PC-3 (cell line): ENCODE data around the gene SLC16A7. TPM values are rescaled to one million over a fixed set of nuclear protein-coding genes. Genes with fewer than 3 reads are reported as not detected.
"Not testable (repeated sequence)": the region's sequence is repeated elsewhere in the genome, so short reads cannot be mapped to it uniquely, and the experiment has no call there.

Experiments used
- ATAC-seq: fragments of 200-7000 bp; cut with Tn5 transposase; 2 replicates; pipeline ENCODE4 v1.9.1; 2020; ENCODE audit warnings: mild to moderate bottlenecking, moderate library complexity
- BruUV-seq: library from RNA; stranded (reverse); fragments of 400-500 nt; replicated peaks from 2 replicates; lab custom pipeline; 2021; lab: Mats Ljungman, UMichigan
- CTCF ChIA-PET: fragments of 300-600 bp; sonication (Branson Sonifier 250); formaldehyde crosslinking; loops from one replicate; lab custom pipeline; 2022; ENCODE audit warnings: antibody characterized with exemption; lab: Charles Lee
- POLR2A ChIA-PET: fragments of 300-600 bp; sonication (Branson Sonifier 250); formaldehyde crosslinking; loops from one replicate; lab custom pipeline; 2022; ENCODE audit warnings: antibody characterized with exemption; ENCODE audit not compliant: unreplicated experiment; lab: Charles Lee
- DNase-seq: peaks from one replicate; pipeline ENCODE4 v3.0.0-alpha.2; 2015
- H2AFZ ChIP-seq: fragments of 300-600 bp; sonication (generic); 2 replicates; pipeline ENCODE4 v1.6.0; 2016; ENCODE audit warnings: antibody characterized with exemption, low read length
- H3F3A ChIP-seq: fragments of 300-600 bp; sonication (generic); one replicate; pipeline ENCODE4 v1.6.0; 2017; ENCODE audit warnings: antibody characterized with exemption, low read length, control low read depth, mild to moderate bottlenecking; ENCODE audit not compliant: unreplicated experiment
- H3K27ac ChIP-seq: fragments of 300-600 bp; sonication (generic); 2 replicates; pipeline ENCODE4 v1.5.1; 2016; ENCODE audit warnings: mild to moderate bottlenecking, low read length
- H3K27me3 ChIP-seq: fragments of 300-600 bp; sonication (generic); 2 replicates; pipeline ENCODE4 v1.6.1; 2016; ENCODE audit warnings: low read length, mixed read lengths
- H3K36me3 ChIP-seq: fragments of 300-600 bp; sonication (generic); 2 replicates; pipeline ENCODE4 v1.6.1; 2016; ENCODE audit warnings: low read depth, mixed run types, low read length, mixed read lengths
- H3K4me1 ChIP-seq: fragments of 300-600 bp; sonication (generic); 2 replicates; pipeline ENCODE4 v1.5.1; 2016; ENCODE audit warnings: low read length; ENCODE audit not compliant: insufficient read depth
- H3K4me2 ChIP-seq: fragments of 300-600 bp; sonication (generic); 2 replicates; pipeline ENCODE4 v1.6.0; 2016; ENCODE audit warnings: low read length
- H3K4me3 ChIP-seq: fragments of 300-600 bp; sonication (generic); 2 replicates; pipeline ENCODE4 v1.5.1; 2016; ENCODE audit warnings: mild to moderate bottlenecking, low read length, mixed read lengths
- H3K79me2 ChIP-seq: fragments of 300-600 bp; sonication (generic); 2 replicates; pipeline ENCODE4 v1.6.1; 2017; ENCODE audit warnings: low read length, mixed read lengths
- H3K9ac ChIP-seq: fragments of 300-600 bp; sonication (generic); 2 replicates; pipeline ENCODE4 v1.6.0; 2016; ENCODE audit warnings: mild to moderate bottlenecking, low read length
- H3K9me2 ChIP-seq: fragments of 300-600 bp; sonication (generic); replicated peaks from 2 replicates; pipeline ENCODE4 v1.6.1; 2016; ENCODE audit warnings: mixed run types, low read length, mixed read lengths
- H3K9me3 ChIP-seq: fragments of 300-600 bp; sonication (generic); 2 replicates; pipeline ENCODE4 v1.6.1; 2016; ENCODE audit warnings: low read length, mixed read lengths
- H4K20me1 ChIP-seq: fragments of 300-600 bp; sonication (generic); 2 replicates; pipeline ENCODE4 v1.6.1; 2016; ENCODE audit warnings: low read length, mixed read lengths
- EZH2 ChIP-seq: fragments of 300-600 bp; sonication (generic); IDR thresholded peaks from one replicate; pipeline ENCODE4 v1.6.1; 2017; ENCODE audit warnings: antibody characterized with exemption, mild to moderate bottlenecking, low read length; ENCODE audit not compliant: unreplicated experiment
- EZH2phosphoT487 ChIP-seq: fragments of 300-600 bp; sonication (generic); IDR thresholded peaks from 2 replicates; pipeline ENCODE4 v1.6.1; 2018; ENCODE audit warnings: mild to moderate bottlenecking, antibody characterized with exemption, low read length, borderline replicate concordance
- intact Hi-C: fragments of 100-400 bp; cut with micrococcal nuclease; formaldehyde crosslinking; loops from 2 replicates; pipeline ENCODE4 v1.9.0; 2023
- total RNA-seq: library from RNA; depleted of rRNA; stranded (reverse); fragments of >200 nt; gene quantifications from 2 replicates; pipeline ENCODE4 v1.2.3, GENCODE V29; 2014
- TF ChIP-seq, protein P1 (sequence below): fragments of 300-600 bp; sonication (generic); conservative IDR thresholded peaks from 2 replicates; pipeline ENCODE4 v1.5.1; 2017; ENCODE audit warnings: antibody characterized with exemption, low read depth, mild to moderate bottlenecking, low read length

The SLC16A7 gene
- total RNA-seq, 1 experiment from 2014 or later, result 11.4 TPM

GRCh38 chr12:59744564-59744963 is 148.7 kb downstream of the SLC16A7 start:
- CTCF ChIA-PET, result no interaction called here
- no TSS peak for BruUV-seq
- ATAC-seq, result no peak
- intact Hi-C loops, result no loop called here
- Histone ChIP-seq H3K27me3 (no peaks in the 10 kb centered on the region), H2AFZ (no peak overlapping the region), H3K9me3 (no peaks in the 10 kb centered on the region), H4K20me1 (no peaks in the 10 kb centered on the region), H3K4me1 (no peaks in the 10 kb centered on the region), H3K27ac (no peak overlapping the region), H3F3A (no peaks in the 10 kb centered on the region), H3K79me2 (no peaks in the 10 kb centered on the region), H3K9ac (no peak overlapping the region), H3K4me3 (no peak overlapping the region), H3K4me2 (no peak overlapping the region), H3K9me2 (no peaks in the 10 kb centered on the region), H3K36me3 (no peaks in the 10 kb centered on the region)
- DNase-seq, result no peak
- TF ChIP-seq EZH2 (no peak), EZH2phosphoT487 (no peak)
- TF ChIP-seq, protein P1, sequence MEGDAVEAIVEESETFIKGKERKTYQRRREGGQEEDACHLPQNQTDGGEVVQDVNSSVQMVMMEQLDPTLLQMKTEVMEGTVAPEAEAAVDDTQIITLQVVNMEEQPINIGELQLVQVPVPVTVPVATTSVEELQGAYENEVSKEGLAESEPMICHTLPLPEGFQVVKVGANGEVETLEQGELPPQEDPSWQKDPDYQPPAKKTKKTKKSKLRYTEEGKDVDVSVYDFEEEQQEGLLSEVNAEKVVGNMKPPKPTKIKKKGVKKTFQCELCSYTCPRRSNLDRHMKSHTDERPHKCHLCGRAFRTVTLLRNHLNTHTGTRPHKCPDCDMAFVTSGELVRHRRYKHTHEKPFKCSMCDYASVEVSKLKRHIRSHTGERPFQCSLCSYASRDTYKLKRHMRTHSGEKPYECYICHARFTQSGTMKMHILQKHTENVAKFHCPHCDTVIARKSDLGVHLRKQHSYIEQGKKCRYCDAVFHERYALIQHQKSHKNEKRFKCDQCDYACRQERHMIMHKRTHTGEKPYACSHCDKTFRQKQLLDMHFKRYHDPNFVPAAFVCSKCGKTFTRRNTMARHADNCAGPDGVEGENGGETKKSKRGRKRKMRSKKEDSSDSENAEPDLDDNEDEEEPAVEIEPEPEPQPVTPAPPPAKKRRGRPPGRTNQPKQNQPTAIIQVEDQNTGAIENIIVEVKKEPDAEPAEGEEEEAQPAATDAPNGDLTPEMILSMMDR, result no peak
- POLR2A ChIA-PET, result no interaction called here

GRCh38 chr12:59751091-59751490 is 155.3 kb downstream of the SLC16A7 start:
- H3K4me3 ChIP-seq, H3K79me2 ChIP-seq, intact Hi-C loops, H3K4me1 ChIP-seq, DNase-seq, H3F3A ChIP-seq, H3K36me3 ChIP-seq, H3K4me2 ChIP-seq, ATAC-seq, H3K9me3 ChIP-seq, H4K20me1 ChIP-seq, H3K9me2 ChIP-seq, H3K9ac ChIP-seq, CTCF ChIA-PET, H2AFZ ChIP-seq, POLR2A ChIA-PET, H3K27me3 ChIP-seq, BruUV-seq, H3K27ac ChIP-seq: not testable (repeated sequence)

DNA sequence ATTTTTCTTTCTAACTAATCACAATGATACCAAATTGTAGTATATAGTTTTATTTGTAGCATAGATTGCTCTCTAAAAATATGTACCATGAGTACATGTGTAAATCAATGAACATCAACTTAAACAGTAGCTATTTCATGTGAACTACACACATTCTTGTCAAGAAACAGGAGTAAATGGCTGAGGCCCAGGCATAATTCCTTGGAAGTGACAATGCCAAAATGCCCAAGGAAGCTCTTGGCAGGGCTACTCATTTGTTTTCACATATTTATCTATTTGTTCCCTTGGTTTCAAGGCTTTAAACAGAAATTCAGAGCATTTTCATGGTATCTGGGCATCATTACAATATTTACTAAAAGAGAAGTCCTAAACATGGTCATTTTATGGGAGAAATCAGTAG is 165.7 kb downstream of the SLC16A7 start:
- DNase-seq (no peak), ATAC-seq (no peak)
- TF ChIP-seq EZH2, result no peak
- TF ChIP-seq, protein P1, result no peak
- no peak for TF ChIP-seq EZH2phosphoT487
- Histone ChIP-seq H3K27me3 (no peaks in the 10 kb centered on the region), H3F3A (no peaks in the 10 kb centered on the region), H4K20me1 (no peaks in the 10 kb centered on the region), H3K9ac (no peak overlapping the region), H3K27ac (no peak overlapping the region), H2AFZ (no peak overlapping the region), H3K9me2 (no peaks in the 10 kb centered on the region), H3K36me3 (no peaks in the 10 kb centered on the region), H3K4me2 (no peak overlapping the region), H3K79me2 (no peaks in the 10 kb centered on the region), H3K9me3 (no peaks in the 10 kb centered on the region), H3K4me1 (no peaks in the 10 kb centered on the region), H3K4me3 (no peak overlapping the region)
- intact Hi-C loops, result no loop called here
- ChIA-PET POLR2A (no interaction called here), CTCF (no interaction called here)
- BruUV-seq, result no TSS peak
